GM23248 (cell line): ENCODE results near the gene SLC2A3. TPM values are rescaled to one million over a fixed set of nuclear protein-coding genes. Genes with fewer than 3 reads are reported as not detected.
"Not testable (repeated sequence)": the region's sequence is repeated elsewhere in the genome, so short reads cannot be mapped to it uniquely, and the experiment has no call there.

Source experiments
- DNase-seq: peaks from one replicate; pipeline ENCODE4 v3.0.0-alpha.2; 2015
- H2AFZ ChIP-seq: fragments of 200-600 bp; sonication (generic); 2 replicates; pipeline ENCODE4 v1.6.1; 2016; ENCODE audit warnings: antibody characterized with exemption
- H3F3A ChIP-seq: fragments of 200-600 bp; sonication (generic); 2 replicates; pipeline ENCODE4 v1.6.1; 2016; ENCODE audit warnings: mild to moderate bottlenecking, antibody characterized with exemption, mixed run types; ENCODE audit not compliant: insufficient read depth
- H3K27ac ChIP-seq: fragments of 200-600 bp; sonication (generic); 2 replicates; pipeline ENCODE4 v1.5.1; 2016; ENCODE audit warnings: mild to moderate bottlenecking
- H3K27me3 ChIP-seq: fragments of 200-600 bp; sonication (generic); replicated peaks from 2 replicates; pipeline ENCODE4 v1.6.1; 2016; ENCODE audit warnings: mild to moderate bottlenecking; ENCODE audit not compliant: insufficient read depth
- H3K36me3 ChIP-seq: fragments of 200-600 bp; sonication (generic); 2 replicates; pipeline ENCODE4 v1.6.1; 2016; ENCODE audit warnings: low read depth, mild to moderate bottlenecking
- H3K4me1 ChIP-seq: fragments of 200-600 bp; sonication (generic); 2 replicates; pipeline ENCODE4 v1.6.1; 2016; ENCODE audit warnings: mild to moderate bottlenecking; ENCODE audit not compliant: insufficient read depth
- H3K4me2 ChIP-seq: fragments of 200-600 bp; sonication (generic); one replicate; pipeline ENCODE4 v1.6.1; 2016; ENCODE audit warnings: mild to moderate bottlenecking; ENCODE audit not compliant: unreplicated experiment
- H3K4me3 ChIP-seq: fragments of 200-600 bp; sonication (generic); 2 replicates; pipeline ENCODE4 v1.5.1; 2016; ENCODE audit warnings: mild to moderate bottlenecking
- H3K79me2 ChIP-seq: fragments of 200-600 bp; sonication (generic); 2 replicates; pipeline ENCODE4 v1.6.1; 2016; ENCODE audit warnings: mild to moderate bottlenecking; ENCODE audit not compliant: insufficient read depth
- H3K9ac ChIP-seq: fragments of 200-600 bp; sonication (generic); 2 replicates; pipeline ENCODE4 v1.6.1; 2016; ENCODE audit warnings: mild to moderate bottlenecking
- H3K9me2 ChIP-seq: fragments of 200-600 bp; sonication (generic); 2 replicates; pipeline ENCODE4 v1.6.1; 2016; ENCODE audit warnings: mixed run types, mild to moderate bottlenecking, moderate library complexity; ENCODE audit not compliant: insufficient read depth
- H3K9me3 ChIP-seq: fragments of 200-600 bp; sonication (generic); one replicate; pipeline ENCODE4 v1.6.1; 2017; ENCODE audit warnings: low read depth
- H4K20me1 ChIP-seq: fragments of 200-600 bp; sonication (generic); 2 replicates; pipeline ENCODE4 v1.6.0; 2016; ENCODE audit not compliant: insufficient read depth
- EZH2 ChIP-seq: fragments of 200-600 bp; sonication (generic); IDR thresholded peaks from 2 replicates; pipeline ENCODE4 v1.6.1; 2018; ENCODE audit warnings: antibody characterized with exemption, mild to moderate bottlenecking; ENCODE audit not compliant: insufficient read depth, poor library complexity, severe bottlenecking
- EZH2phosphoT487 ChIP-seq: fragments of 200-600 bp; sonication (generic); IDR thresholded peaks from 2 replicates; pipeline ENCODE4 v1.6.1; 2018; ENCODE audit warnings: antibody characterized with exemption, moderate library complexity, mild to moderate bottlenecking, low read depth; ENCODE audit not compliant: insufficient read depth
- WGBS, 2 experiments: methylation state at CpG; one replicate each; pipeline ENCODE4 v1.1.6; 2015 to 2017; ENCODE audit warnings: low lambda C conversion rate in 2 of 2, low coverage in 1 of 2; ENCODE audit errors: missing lambda C conversion rate in 2 of 2; 5-methylcytosine and 5-hydroxymethylcytosine counted together
- in situ Hi-C: fragments of 300-500 bp; cut with MboI; formaldehyde crosslinking; loops from 2 replicates; pipeline ENCODE4 v1.15.0; 2020
- polyA plus RNA-seq: library from polyadenylated mRNA; unstranded; fragments of >200 nt; fragmentation: Nextera tagmentation; extraction: Ambion mirVana; gene quantifications from 2 replicates; pipeline ENCODE4 v1.2.1, GENCODE V29; 2016
- total RNA-seq: library from RNA; depleted of rRNA; stranded (reverse); fragments of >200 nt; shearing (Covaris generic); gene quantifications from 2 replicates; pipeline ENCODE4 v1.2.3, GENCODE V29; 2014

SLC2A3 gene
- total and polyA plus RNA-seq, 2 experiments from 2014 or later, result 71.8 to 72.5 TPM

DNA sequence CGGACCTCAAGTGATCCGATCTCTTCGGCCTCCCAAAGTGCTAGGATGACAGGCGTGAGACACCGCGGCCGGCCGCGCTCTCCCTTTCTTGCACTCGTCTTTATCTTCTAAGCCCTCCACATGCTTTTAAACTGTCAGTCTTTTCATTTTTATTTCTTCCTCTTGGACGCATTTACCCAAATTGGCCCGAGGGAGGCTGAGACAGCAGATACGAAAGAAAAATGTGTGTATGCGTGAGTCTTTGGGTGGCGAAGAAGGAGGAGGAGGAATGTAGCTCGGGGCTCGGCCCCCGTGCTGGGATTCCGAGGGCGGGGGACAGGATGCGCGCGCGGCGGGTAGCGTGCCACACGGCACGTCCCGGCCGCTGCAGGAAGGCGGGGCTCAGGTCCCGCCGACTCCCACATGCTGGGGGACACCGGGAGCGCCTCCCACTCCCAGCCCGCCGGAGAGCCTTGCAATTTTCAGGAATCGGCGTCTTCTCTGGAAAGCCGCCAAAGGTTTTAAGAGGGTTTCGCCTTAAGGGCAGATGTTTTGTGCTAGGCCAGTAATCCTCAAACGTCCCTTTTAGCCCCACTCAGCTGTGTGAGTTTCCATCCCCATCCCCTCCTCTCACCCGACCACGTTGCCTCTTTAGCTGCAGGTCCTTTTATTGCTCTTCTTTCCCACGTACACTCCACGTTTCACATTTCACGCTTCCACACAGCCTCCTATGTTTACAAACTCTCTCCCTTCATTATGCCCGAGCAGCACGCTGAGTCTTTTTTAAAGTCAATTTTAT, 34.7 kb upstream of the SLC2A3 start:
- peak; percentile 98 for DNase-seq
- no peaks in the 10 kb centered on the region for H4K20me1 ChIP-seq
- H3K27ac ChIP-seq, result peak overlapping the region; percentile 89
- H3K9me3 ChIP-seq, result no peaks in the 10 kb centered on the region
- no peaks in the 10 kb centered on the region for H3K27me3 ChIP-seq
- peak overlapping the region; percentile 77 for H3K4me3 ChIP-seq
- TF ChIP-seq EZH2phosphoT487 (no peak), EZH2 (no peak)
- in situ Hi-C loops, result no loop called here
- peak overlapping the region; percentile 88 for H2AFZ ChIP-seq
- WGBS, 2 experiments, result 1 to 2% methylated on average over 40 to 49 of the region's 49 CpGs
- peaks cover 18% of the 10 kb centered on the region for H3K4me1 ChIP-seq
- H3K79me2 ChIP-seq, result 0 out of 2 replicates have a peak, but pooled peaks cover 4% of the 10 kb centered on the region
- peak overlapping the region; percentile 82 for H3K4me2 ChIP-seq
- peaks cover 20% of the 10 kb centered on the region for H3F3A ChIP-seq
- H3K36me3 ChIP-seq, result no peaks in the 10 kb centered on the region
- H3K9ac ChIP-seq, result peak overlapping the region; percentile 82
- no peaks in the 10 kb centered on the region for H3K9me2 ChIP-seq

DNA sequence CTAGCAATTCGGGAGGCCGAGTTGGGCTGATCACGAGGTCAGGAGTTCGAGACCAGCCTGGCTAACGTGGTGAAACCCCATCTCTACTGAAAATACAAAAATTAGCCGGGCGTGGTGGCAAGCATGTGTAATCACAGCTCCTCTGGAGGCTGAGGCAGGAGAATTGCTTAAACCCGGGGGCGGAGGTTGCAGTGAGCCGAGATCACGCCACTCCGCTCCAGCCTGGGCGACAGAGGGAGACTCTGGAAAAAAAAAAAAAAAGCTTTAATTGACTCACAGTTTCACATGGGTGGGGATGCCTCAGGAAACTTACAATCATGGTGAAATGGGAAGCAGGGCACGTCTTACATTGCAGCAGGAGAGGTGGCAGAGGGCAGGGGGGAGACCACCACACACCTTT, 30.6 kb upstream of the SLC2A3 start:
- no peaks in the 10 kb centered on the region for H3K9me2 ChIP-seq
- no peak for TF ChIP-seq EZH2phosphoT487
- no peak for TF ChIP-seq EZH2
- no peak overlapping the region for H3K4me3 ChIP-seq
- in situ Hi-C loops, result no loop called here
- WGBS, 2 experiments, result 80 to 83% methylated on average over 14 of the region's 14 CpGs
- no peaks in the 10 kb centered on the region for H3K36me3 ChIP-seq
- H3K4me1 ChIP-seq, result peaks cover 15% of the 10 kb centered on the region
- no peaks in the 10 kb centered on the region for H4K20me1 ChIP-seq
- peaks cover 14% of the 10 kb centered on the region for H3F3A ChIP-seq
- no peak overlapping the region for H3K4me2 ChIP-seq
- no peak overlapping the region for H2AFZ ChIP-seq
- no peak overlapping the region for H3K9ac ChIP-seq
- DNase-seq, result peak; percentile 43
- no peak overlapping the region for H3K27ac ChIP-seq
- H3K27me3 ChIP-seq, result no peaks in the 10 kb centered on the region
- H3K79me2 ChIP-seq, result 0 out of 2 replicates have a peak, but pooled peaks cover 4% of the 10 kb centered on the region
- no peaks in the 10 kb centered on the region for H3K9me3 ChIP-seq

DNA sequence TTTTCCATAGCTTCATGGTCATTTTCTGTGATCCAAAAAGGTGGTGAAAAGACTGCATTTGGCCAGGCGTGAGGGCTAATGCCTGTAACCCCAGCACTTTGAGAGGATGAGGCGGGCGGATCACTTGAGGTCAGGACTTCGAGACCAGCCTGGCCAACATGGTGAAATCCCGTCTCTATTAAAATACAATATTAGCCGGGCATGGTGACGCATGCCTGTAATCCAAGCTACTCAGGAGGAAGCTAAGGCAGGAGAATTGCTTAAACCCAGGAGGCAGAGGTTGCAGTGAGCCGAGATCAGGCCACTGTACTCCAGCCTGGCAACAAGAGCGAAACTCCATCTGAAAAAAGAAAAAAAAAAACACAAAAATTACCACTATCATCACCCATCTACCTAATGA, 28.7 kb upstream of the SLC2A3 start:
- H3F3A ChIP-seq, DNase-seq, H3K9ac ChIP-seq, H3K27me3 ChIP-seq, H3K4me2 ChIP-seq, H3K27ac ChIP-seq, H3K4me3 ChIP-seq, H4K20me1 ChIP-seq, H3K9me3 ChIP-seq, H2AFZ ChIP-seq, in situ Hi-C loops, H3K9me2 ChIP-seq, H3K36me3 ChIP-seq, H3K79me2 ChIP-seq: not testable (repeated sequence)
- 91 to 95% methylated on average over 9 of the region's 9 CpGs for WGBS, 2 experiments
- peaks cover 13% of the 10 kb centered on the region for H3K4me1 ChIP-seq

DNA sequence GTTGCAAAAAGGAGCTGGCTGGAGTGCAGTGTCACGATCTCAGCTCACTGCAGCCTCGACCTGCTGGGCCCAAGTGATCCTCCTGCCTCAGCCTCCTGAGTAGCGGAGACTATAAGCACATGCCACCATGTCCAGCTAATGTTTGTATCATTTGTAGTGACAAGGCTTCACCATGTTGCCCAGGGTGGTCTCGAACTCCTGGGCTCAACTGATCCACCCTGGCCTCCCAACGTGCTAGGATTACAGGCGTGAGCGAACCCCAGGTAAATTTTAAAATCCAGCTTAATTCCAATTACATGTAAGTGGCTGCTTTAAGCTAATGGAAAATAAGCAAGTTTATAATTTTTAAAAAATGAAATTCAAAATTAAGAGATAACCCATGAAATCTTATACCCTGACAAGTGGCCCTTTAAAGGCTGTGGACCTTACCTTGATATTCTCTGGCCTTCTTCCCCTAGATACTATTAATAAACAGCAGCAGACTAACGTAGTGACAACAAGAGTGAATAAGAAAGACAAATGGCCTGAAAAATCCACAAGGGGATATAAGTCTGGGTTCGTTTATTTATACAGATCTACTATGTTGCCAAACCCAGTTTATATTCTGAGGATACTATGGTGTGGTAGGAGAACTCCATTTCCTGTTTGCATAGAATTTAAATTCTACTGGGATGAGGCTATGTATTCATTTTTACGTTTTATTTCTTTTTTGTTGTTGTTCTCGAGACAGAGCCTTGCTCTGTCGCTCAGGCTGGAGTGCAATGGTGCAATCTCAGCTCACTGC, 25.6 kb upstream of the SLC2A3 start:
- H3K9me2 ChIP-seq, result no peaks in the 10 kb centered on the region
- no peak for DNase-seq
- H3K27ac ChIP-seq, result peak overlapping the region; percentile 74; the same call in 1 of the 2 replicates
- H3K36me3 ChIP-seq, result no peaks in the 10 kb centered on the region
- no peaks in the 10 kb centered on the region for H3K79me2 ChIP-seq
- peaks cover 19% of the 10 kb centered on the region for H3F3A ChIP-seq
- in situ Hi-C loops, result no loop called here
- H3K9me3 ChIP-seq, result no peaks in the 10 kb centered on the region
- H3K27me3 ChIP-seq, result no peaks in the 10 kb centered on the region
- no peak for TF ChIP-seq EZH2phosphoT487
- TF ChIP-seq EZH2, result no peak
- H3K4me3 ChIP-seq, result peak overlapping the region; percentile 79
- H3K9ac ChIP-seq, result peak overlapping the region; percentile 74
- 83 to 84% methylated on average over 12 of the region's 12 CpGs for WGBS, 2 experiments
- no peak overlapping the region for H2AFZ ChIP-seq
- no peaks in the 10 kb centered on the region for H4K20me1 ChIP-seq
- H3K4me1 ChIP-seq, result peaks cover 29% of the 10 kb centered on the region
- H3K4me2 ChIP-seq, result peak overlapping the region; percentile 76
